ENCODE measurements around the gene STRIP2. TPM values are rescaled to one million over a fixed set of nuclear protein-coding genes. Genes with fewer than 3 reads are reported as not detected.

Gene STRIP2
- total and polyA plus RNA-seq, 11 donors, result 7.6 to 43.7 (median 18.2) TPM

DNA sequence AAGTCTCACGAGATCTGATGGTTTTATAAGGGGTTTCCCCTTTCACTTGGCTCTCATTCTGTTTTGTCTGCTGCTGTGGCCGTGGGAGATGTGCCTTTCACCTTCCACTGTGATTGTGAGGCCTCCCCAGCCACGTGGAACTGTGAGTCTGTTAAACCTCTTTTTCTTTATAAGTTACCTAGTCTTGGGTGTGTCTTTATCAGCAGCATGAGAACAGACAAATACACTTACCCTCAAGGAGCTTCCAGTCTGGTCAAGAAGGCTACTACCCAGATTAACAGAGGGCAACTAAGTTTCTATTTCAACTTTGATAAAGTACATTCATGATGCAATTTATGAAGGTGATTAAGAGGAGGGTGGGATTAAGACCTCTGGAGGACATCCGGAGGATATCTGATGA lies 81.1 kb downstream of the STRIP2 start:
- 58 to 72% (median 67%) methylated on average over 4 of the region's 4 CpGs for WGBS, 4 donors
- no peak for TF ChIP-seq POLR2A (IDR thresholded peaks at IDR 0.05)
- TF ChIP-seq, protein P1, sequence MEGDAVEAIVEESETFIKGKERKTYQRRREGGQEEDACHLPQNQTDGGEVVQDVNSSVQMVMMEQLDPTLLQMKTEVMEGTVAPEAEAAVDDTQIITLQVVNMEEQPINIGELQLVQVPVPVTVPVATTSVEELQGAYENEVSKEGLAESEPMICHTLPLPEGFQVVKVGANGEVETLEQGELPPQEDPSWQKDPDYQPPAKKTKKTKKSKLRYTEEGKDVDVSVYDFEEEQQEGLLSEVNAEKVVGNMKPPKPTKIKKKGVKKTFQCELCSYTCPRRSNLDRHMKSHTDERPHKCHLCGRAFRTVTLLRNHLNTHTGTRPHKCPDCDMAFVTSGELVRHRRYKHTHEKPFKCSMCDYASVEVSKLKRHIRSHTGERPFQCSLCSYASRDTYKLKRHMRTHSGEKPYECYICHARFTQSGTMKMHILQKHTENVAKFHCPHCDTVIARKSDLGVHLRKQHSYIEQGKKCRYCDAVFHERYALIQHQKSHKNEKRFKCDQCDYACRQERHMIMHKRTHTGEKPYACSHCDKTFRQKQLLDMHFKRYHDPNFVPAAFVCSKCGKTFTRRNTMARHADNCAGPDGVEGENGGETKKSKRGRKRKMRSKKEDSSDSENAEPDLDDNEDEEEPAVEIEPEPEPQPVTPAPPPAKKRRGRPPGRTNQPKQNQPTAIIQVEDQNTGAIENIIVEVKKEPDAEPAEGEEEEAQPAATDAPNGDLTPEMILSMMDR (IDR thresholded peaks at IDR 0.05), result no peak
- DNase-seq (no peak), ATAC-seq (no peak)
- H3K27me3 ChIP-seq, result peaks cover 0 to 15% (median 0%) of the 10 kb centered on the region in 9 donors
- H3K4me3 ChIP-seq, result no peak overlapping the region
- intact Hi-C loops (cut with DNase I), result no loop called here
- no peaks in the 10 kb centered on the region for H3K36me3 ChIP-seq
- H3K4me1 ChIP-seq, result no peaks in the 10 kb centered on the region
- H3K27ac ChIP-seq, result no peak overlapping the region
- no peaks in the 10 kb centered on the region for H3K9me3 ChIP-seq

DNA sequence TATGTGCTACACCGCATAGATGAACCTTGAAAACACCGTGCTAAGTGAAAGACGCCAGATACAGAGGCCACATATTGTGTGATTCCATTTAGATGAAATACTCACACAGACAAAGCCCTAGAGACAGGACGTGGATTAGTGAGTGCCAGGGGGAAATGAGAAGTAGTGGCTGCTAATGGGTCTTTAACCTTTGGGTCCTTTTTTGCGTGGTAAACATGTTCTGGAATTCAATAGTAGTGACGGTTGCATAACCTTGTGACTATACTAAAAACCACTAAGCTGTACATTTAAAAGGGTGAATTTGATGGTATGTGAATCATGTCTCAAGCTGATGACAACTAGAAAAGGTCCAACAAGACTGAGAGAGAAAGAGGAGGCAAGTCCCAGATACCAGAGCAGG lies 83.7 kb downstream of the STRIP2 start:
- WGBS, 4 donors, result 74 to 81% (median 75%) methylated on average over 6 of the region's 6 CpGs
- Histone ChIP-seq H3K27ac (no peak overlapping the region), H3K4me3 (no peak overlapping the region), H3K36me3 (no peaks in the 10 kb centered on the region), H3K4me1 (no peaks in the 10 kb centered on the region), H3K27me3 (peaks cover 0 to 24% (median 1%) of the 10 kb centered on the region in 9 donors), H3K9me3 (no peaks in the 10 kb centered on the region)
- no peak for DNase-seq
- TF ChIP-seq POLR2A (IDR thresholded peaks at IDR 0.05), result no peak
- TF ChIP-seq, protein P1 (IDR thresholded peaks at IDR 0.05), result no peak
- intact Hi-C loops (cut with DNase I), result no loop called here
- ATAC-seq, result no peak

DNA sequence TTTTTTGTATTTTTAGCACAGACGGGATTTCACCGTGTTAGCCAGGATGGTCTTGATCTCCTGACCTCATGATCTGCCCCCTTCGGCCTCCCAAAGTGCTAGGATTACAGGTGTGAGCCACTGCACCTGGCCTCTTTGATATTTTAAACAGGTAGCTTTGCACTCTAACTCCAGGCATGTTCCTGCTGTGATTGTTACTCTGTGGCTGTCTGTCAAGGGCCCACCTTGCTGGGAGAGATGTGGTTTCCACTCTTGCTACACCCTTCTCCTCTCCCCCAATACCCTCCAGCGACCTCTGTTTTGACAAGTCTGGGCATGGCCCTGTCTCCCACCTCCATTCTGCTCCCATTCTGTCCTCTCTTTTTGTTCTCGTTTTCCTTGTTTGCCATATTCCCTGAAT lies 85.2 kb downstream of the STRIP2 start:
- H3K36me3 ChIP-seq, result no peaks in the 10 kb centered on the region
- ATAC-seq (no peak), DNase-seq (no peak)
- 33 to 43% (median 37%) methylated on average over 5 of the region's 5 CpGs for WGBS, 4 donors
- intact Hi-C loops (cut with DNase I), result no loop called here
- TF ChIP-seq, protein P1 (IDR thresholded peaks at IDR 0.05), result no peak
- TF ChIP-seq POLR2A (IDR thresholded peaks at IDR 0.05), result no peak
- H3K4me1 ChIP-seq, result no peaks in the 10 kb centered on the region
- H3K9me3 ChIP-seq, result no peaks in the 10 kb centered on the region
- no peak overlapping the region for H3K27ac ChIP-seq
- H3K4me3 ChIP-seq, result no peak overlapping the region
- peaks cover 0 to 20% (median 4%) of the 10 kb centered on the region in 9 donors for H3K27me3 ChIP-seq

GRCh38 chr7:129522088-129522970 lies 88.1 kb downstream of the STRIP2 start:
- Histone ChIP-seq H3K9me3 (no peaks in the 10 kb centered on the region), H3K27ac (no peak overlapping the region), H3K4me3 (no peak overlapping the region), H3K36me3 (no peaks in the 10 kb centered on the region), H3K4me1 (no peaks in the 10 kb centered on the region), H3K27me3 (peaks cover 0 to 19% (median 4%) of the 10 kb centered on the region in 9 donors)
- 47 to 50% (median 49%) methylated on average over 30 of the region's 30 CpGs for WGBS, 4 donors
- DNase-seq (no peak), ATAC-seq (no peak)
- TF ChIP-seq POLR2A (IDR thresholded peaks at IDR 0.05), result no peak
- TF ChIP-seq, protein P1 (IDR thresholded peaks at IDR 0.05), result no peak
- intact Hi-C loops (cut with DNase I), result no loop called here
